H9 (cell line): ENCODE results near the gene MAPT. TPM values are rescaled to one million over a fixed set of nuclear protein-coding genes. Genes with fewer than 3 reads are reported as not detected.

ENCODE experiments used
- DNase-seq: peaks from one replicate; pipeline ENCODE4 v3.0.0-alpha.2; 2017
- H2AFZ ChIP-seq: one replicate; pipeline ENCODE4 v1.6.1; 2013; ENCODE audit warnings: mild to moderate bottlenecking, low read length, control low read depth, moderate library complexity
- H2AK5ac ChIP-seq: 2 replicates; pipeline ENCODE4 v1.6.1; 2013; ENCODE audit warnings: low read length, control low read depth, mixed read lengths; ENCODE audit not compliant: insufficient read length
- H2BK120ac ChIP-seq: one replicate; pipeline ENCODE4 v1.6.1; 2013; ENCODE audit warnings: low read depth, mild to moderate bottlenecking, low read length, control low read depth, inconsistent platforms; ENCODE audit not compliant: poor library complexity, severe bottlenecking
- H2BK12ac ChIP-seq: 2 replicates; pipeline ENCODE4 v1.6.1; 2013; ENCODE audit warnings: low read length, control low read depth, mixed read lengths, low read depth; ENCODE audit not compliant: insufficient read length
- H2BK15ac ChIP-seq: 2 replicates; pipeline ENCODE4 v1.6.1; 2013; ENCODE audit warnings: low read depth, low read length, control low read depth
- H2BK20ac ChIP-seq: one replicate; pipeline ENCODE4 v1.6.1; 2013; ENCODE audit warnings: low read depth, mild to moderate bottlenecking, low read length, control low read depth, inconsistent platforms; ENCODE audit not compliant: poor library complexity, severe bottlenecking
- H2BK5ac ChIP-seq: 2 replicates; pipeline ENCODE4 v1.6.1; 2013; ENCODE audit warnings: low read length, control low read depth, mixed read lengths; ENCODE audit not compliant: insufficient read length
- H3K14ac ChIP-seq: 2 replicates; pipeline ENCODE4 v1.6.1; 2013; ENCODE audit warnings: low read length, control low read depth; ENCODE audit not compliant: insufficient read depth
- H3K18ac ChIP-seq: 2 replicates; pipeline ENCODE4 v1.6.1; 2013; ENCODE audit warnings: low read depth, mild to moderate bottlenecking, mixed read lengths, low read length, control low read depth; ENCODE audit not compliant: insufficient read length
- H3K23ac ChIP-seq: 2 replicates; pipeline ENCODE4 v1.6.1; 2013; ENCODE audit warnings: low read length, control low read depth, mixed read lengths, low read depth; ENCODE audit not compliant: insufficient read length
- H3K23me2 ChIP-seq: 2 replicates; pipeline ENCODE4 v1.6.1; 2013; ENCODE audit warnings: low read depth, mild to moderate bottlenecking, mixed read lengths, low read length, control low read depth; ENCODE audit not compliant: insufficient read length, poor library complexity, severe bottlenecking
- H3K27ac ChIP-seq: 2 replicates; pipeline ENCODE4 v1.5.1; 2013; ENCODE audit warnings: low read length, control low read depth, mixed read lengths, low read depth; ENCODE audit not compliant: insufficient read length
- H3K27me3 ChIP-seq: 2 replicates; pipeline ENCODE4 v1.6.1; 2013; ENCODE audit warnings: low read length, control low read depth, inconsistent platforms; ENCODE audit not compliant: insufficient read depth
- H3K4ac ChIP-seq: 2 replicates; pipeline ENCODE4 v1.6.1; 2013; ENCODE audit warnings: low read depth, mild to moderate bottlenecking, control low read depth, inconsistent platforms, low read length, moderate library complexity
- H3K4me1 ChIP-seq: 2 replicates; pipeline ENCODE4 v1.6.1; 2013; ENCODE audit warnings: low read length, control low read depth, inconsistent platforms; ENCODE audit not compliant: insufficient read depth
- H3K4me2 ChIP-seq: 2 replicates; pipeline ENCODE4 v1.6.1; 2013; ENCODE audit warnings: low read length, control low read depth, mixed read lengths; ENCODE audit not compliant: insufficient read length, insufficient read depth
- H3K56ac ChIP-seq: 2 replicates; pipeline ENCODE4 v1.6.1; 2013; ENCODE audit warnings: low read depth, mild to moderate bottlenecking, mixed read lengths, low read length, control low read depth; ENCODE audit not compliant: insufficient read length
- H3K79me1 ChIP-seq: 2 replicates; pipeline ENCODE4 v1.6.1; 2013; ENCODE audit warnings: low read depth, mild to moderate bottlenecking, moderate library complexity, low read length, control low read depth, inconsistent platforms; ENCODE audit not compliant: insufficient read depth, poor library complexity, severe bottlenecking
- H3K79me2 ChIP-seq: 2 replicates; pipeline ENCODE4 v1.6.1; 2013; ENCODE audit warnings: low read length, control low read depth, inconsistent platforms; ENCODE audit not compliant: insufficient read depth
- H3K9ac ChIP-seq: 2 replicates; pipeline ENCODE4 v1.6.1; 2013; ENCODE audit warnings: low read length, control low read depth, mixed read lengths; ENCODE audit not compliant: insufficient read length; ENCODE audit errors: extremely low read depth
- H3K9me3 ChIP-seq: one replicate; pipeline ENCODE4 v1.6.1; 2013; ENCODE audit warnings: low read depth, low read length, inconsistent platforms; ENCODE audit not compliant: control insufficient read depth
- H3T11ph ChIP-seq: one replicate; pipeline ENCODE4 v1.6.1; 2013; ENCODE audit warnings: mild to moderate bottlenecking, low read length, control low read depth, inconsistent platforms
- H4K20me1 ChIP-seq: one replicate; pipeline ENCODE4 v1.6.1; 2013; ENCODE audit not compliant: control insufficient read depth, insufficient read length, insufficient read depth
- H4K5ac ChIP-seq: 2 replicates; pipeline ENCODE4 v1.6.1; 2013; ENCODE audit warnings: low read depth, mild to moderate bottlenecking, mixed read lengths, low read length, control low read depth; ENCODE audit not compliant: insufficient read length
- H4K8ac ChIP-seq: replicated peaks from 2 replicates; pipeline ENCODE4 v1.6.1; 2013; ENCODE audit warnings: low read length, control low read depth, mixed read lengths, low read depth; ENCODE audit not compliant: insufficient read length
- H4K91ac ChIP-seq: 2 replicates; pipeline ENCODE4 v1.6.1; 2013; ENCODE audit warnings: low read depth, mild to moderate bottlenecking, moderate library complexity, mixed read lengths, low read length, control low read depth; ENCODE audit not compliant: insufficient read length
- H3K27ac Mint-ChIP-seq, 3 experiments: 2 replicates in 2 of 3; 3 replicates in 1 of 3; pipeline ENCODE4 v1.8.0; 2020 to 2021; ENCODE audit warnings: mixed read lengths in 3 of 3, mild to moderate bottlenecking in 1 of 3, moderate library complexity in 1 of 3
- H3K27me3 Mint-ChIP-seq: 2 replicates; pipeline ENCODE4 v1.8.0; 2021; ENCODE audit warnings: low read depth, mild to moderate bottlenecking, moderate library complexity, mixed read lengths
- H3K36me3 Mint-ChIP-seq, 3 experiments: 2 replicates in 2 of 3; 3 replicates in 1 of 3; pipeline ENCODE4 v1.8.0; 2020 to 2021; ENCODE audit warnings: low read depth in 3 of 3, mixed read lengths in 3 of 3; ENCODE audit not compliant: insufficient read depth in 1 of 3
- H3K4me1 Mint-ChIP-seq, 2 experiments: 2 replicates each; pipeline ENCODE4 v1.8.0; 2020; ENCODE audit warnings: mixed read lengths in 2 of 2
- H3K4me3 Mint-ChIP-seq, 2 experiments: 2 replicates in 1 of 2; 3 replicates in 1 of 2; pipeline ENCODE4 v1.8.0; 2020 to 2021; ENCODE audit warnings: mild to moderate bottlenecking in 2 of 2, mixed read lengths in 2 of 2, moderate library complexity in 1 of 2
- H3K9me3 Mint-ChIP-seq, 2 experiments: 2 replicates in 1 of 2; 3 replicates in 1 of 2; pipeline ENCODE4 v1.8.0; 2020; ENCODE audit warnings: mild to moderate bottlenecking in 2 of 2, mixed read lengths in 2 of 2, moderate library complexity in 1 of 2
- WGBS: extraction: QIAGEN DNeasy Blood & Tissue Kit; methylation state at CpG from one replicate; pipeline ENCODE4 v1.1.7; 2013; ENCODE audit warnings: missing lambda C conversion rate, low lambda C conversion rate, mixed read lengths; ENCODE audit not compliant: insufficient read length; ENCODE audit errors: extremely low coverage; 5-methylcytosine and 5-hydroxymethylcytosine counted together
- total RNA-seq: library from RNA; stranded (reverse); gene quantifications from 2 replicates; pipeline ENCODE4 v1.2.1, GENCODE V29; 2021
- TF ChIP-seq, protein P1 (sequence below): fragments of 200-600 bp; sonication (generic); conservative IDR thresholded peaks from 3 replicates; pipeline ENCODE4 v1.8.0; 2021; ENCODE audit warnings: antibody characterized with exemption, mild to moderate bottlenecking

The MAPT gene
- total RNA-seq, 1 experiment from 2014 or later, result 1.6 TPM

DNA sequence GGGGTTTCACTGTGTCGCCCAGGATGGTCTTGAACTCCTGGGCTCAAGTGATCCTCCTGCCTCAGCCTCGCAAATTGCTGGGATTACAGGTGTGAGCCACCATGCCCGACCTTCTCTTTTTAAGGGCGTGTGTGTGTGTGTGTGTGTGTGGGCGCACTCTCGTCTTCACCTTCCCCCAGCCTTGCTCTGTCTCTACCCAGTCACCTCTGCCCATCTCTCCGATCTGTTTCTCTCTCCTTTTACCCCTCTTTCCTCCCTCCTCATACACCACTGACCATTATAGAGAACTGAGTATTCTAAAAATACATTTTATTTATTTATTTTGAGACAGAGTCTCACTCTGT, 108.6 kb downstream of the MAPT start:
- no peaks in the 10 kb centered on the region; the same call in 1 of the 2 replicates for H3K27me3 Mint-ChIP-seq
- Histone ChIP-seq H4K8ac (no peak overlapping the region), H3K27ac (no peak overlapping the region), H2BK20ac (no peak overlapping the region), H3K27me3 (no peaks in the 10 kb centered on the region), H3K9ac (no peak overlapping the region), H3K23ac (no peak overlapping the region), H2BK5ac (no peak overlapping the region), H3K79me2 (no peaks in the 10 kb centered on the region), H4K5ac (no peak overlapping the region), H3K4me1 (no peaks in the 10 kb centered on the region), H4K91ac (no peak overlapping the region), H3K4ac (no peak overlapping the region), H3K56ac (no peak overlapping the region), H2AK5ac (no peak overlapping the region), H3K9me3 (no peaks in the 10 kb centered on the region), H2BK120ac (no peak overlapping the region), H2BK15ac (no peak overlapping the region), H2AFZ (no peak overlapping the region), H3K79me1 (no peaks in the 10 kb centered on the region), H3K4me2 (no peak overlapping the region), H4K20me1 (no peaks in the 10 kb centered on the region), H3T11ph (no peak overlapping the region), H3K23me2 (no peaks in the 10 kb centered on the region), H3K18ac (no peak overlapping the region), H3K14ac (no peak overlapping the region), H2BK12ac (no peak overlapping the region)
- peaks cover 0 to 7% of the 10 kb centered on the region in 2 experiments; a peak in 2 of 5 replicates for H3K9me3 Mint-ChIP-seq
- DNase-seq, result no peak
- H3K4me1 Mint-ChIP-seq, result peaks cover 0 to 5% of the 10 kb centered on the region in 2 experiments; a peak in 1 of 4 replicates
- TF ChIP-seq, protein P1, sequence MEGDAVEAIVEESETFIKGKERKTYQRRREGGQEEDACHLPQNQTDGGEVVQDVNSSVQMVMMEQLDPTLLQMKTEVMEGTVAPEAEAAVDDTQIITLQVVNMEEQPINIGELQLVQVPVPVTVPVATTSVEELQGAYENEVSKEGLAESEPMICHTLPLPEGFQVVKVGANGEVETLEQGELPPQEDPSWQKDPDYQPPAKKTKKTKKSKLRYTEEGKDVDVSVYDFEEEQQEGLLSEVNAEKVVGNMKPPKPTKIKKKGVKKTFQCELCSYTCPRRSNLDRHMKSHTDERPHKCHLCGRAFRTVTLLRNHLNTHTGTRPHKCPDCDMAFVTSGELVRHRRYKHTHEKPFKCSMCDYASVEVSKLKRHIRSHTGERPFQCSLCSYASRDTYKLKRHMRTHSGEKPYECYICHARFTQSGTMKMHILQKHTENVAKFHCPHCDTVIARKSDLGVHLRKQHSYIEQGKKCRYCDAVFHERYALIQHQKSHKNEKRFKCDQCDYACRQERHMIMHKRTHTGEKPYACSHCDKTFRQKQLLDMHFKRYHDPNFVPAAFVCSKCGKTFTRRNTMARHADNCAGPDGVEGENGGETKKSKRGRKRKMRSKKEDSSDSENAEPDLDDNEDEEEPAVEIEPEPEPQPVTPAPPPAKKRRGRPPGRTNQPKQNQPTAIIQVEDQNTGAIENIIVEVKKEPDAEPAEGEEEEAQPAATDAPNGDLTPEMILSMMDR, result no peak
- no CpG with 5 or more reads among the region's 7 CpGs for WGBS
- no peak overlapping the region for H3K4me3 Mint-ChIP-seq
- no peak overlapping the region for H3K27ac Mint-ChIP-seq
- no peaks in the 10 kb centered on the region; a peak in 1 of 7 replicates for H3K36me3 Mint-ChIP-seq
